Brain microvascular endothelial cell (primary cell): ENCODE measurements around the gene ASB6.

ENCODE experiments used
- DNase-seq: peaks from one replicate; pipeline ENCODE4 v3.0.0-alpha.2; 2020
- H3K27ac ChIP-seq: fragments of 250-450 bp; sonication (Bioruptor Pico); 2 replicates; pipeline ENCODE4 v1.5.1; 2020; ENCODE audit warnings: mild to moderate bottlenecking, moderate library complexity
- H3K27me3 ChIP-seq: fragments of 250-450 bp; sonication (Bioruptor Pico); replicated peaks from 2 replicates; pipeline ENCODE4 v1.5.1; 2020; ENCODE audit warnings: mild to moderate bottlenecking
- H3K36me3 ChIP-seq: fragments of 250-450 bp; sonication (Bioruptor Pico); replicated peaks from 2 replicates; pipeline ENCODE4 v1.5.1; 2020; ENCODE audit warnings: mild to moderate bottlenecking
- H3K4me3 ChIP-seq: 2 replicates; pipeline ENCODE4 v1.5.1; 2011; ENCODE audit warnings: low read depth, mild to moderate bottlenecking, control low read depth, low read length, moderate library complexity
- in situ Hi-C: cut with HindIII; loops from 2 replicates; pipeline ENCODE4 v1.10.0; 2017; ENCODE audit warnings: low sequenced_read_pairs, low pct_ligation_motif_present
- TF ChIP-seq, protein P1 (sequence below): IDR thresholded peaks from 2 replicates; pipeline ENCODE4 v1.5.1; 2011; ENCODE audit warnings: low read depth, mild to moderate bottlenecking, moderate library complexity, low read length, control low read depth, inconsistent platforms; ENCODE audit errors: missing control alignments

Gene ASB6

DNA sequence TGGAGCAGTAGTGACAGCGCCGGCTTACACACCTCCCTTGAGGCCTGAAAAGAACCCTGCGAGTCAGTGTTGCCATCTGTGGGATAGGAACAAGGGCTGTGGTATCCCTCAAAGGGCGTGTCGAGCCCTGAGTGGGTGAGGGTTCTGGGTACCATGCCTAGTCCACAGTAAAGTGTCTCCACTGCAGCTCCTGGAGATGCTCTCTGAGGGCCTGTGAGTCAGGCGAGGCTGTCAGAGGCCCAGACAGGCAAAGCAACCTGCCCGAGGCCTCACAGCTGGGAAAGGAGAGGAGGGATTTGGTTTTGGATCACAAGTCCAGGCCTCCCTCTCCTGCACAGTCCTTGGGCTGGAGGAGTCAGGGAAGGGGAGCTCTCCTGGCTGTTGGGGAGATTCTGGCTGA is 29.6 kb upstream of the ASB6 start:
- in situ Hi-C loops, result no loop called here
- H3K27ac ChIP-seq, result no peak overlapping the region

DNA sequence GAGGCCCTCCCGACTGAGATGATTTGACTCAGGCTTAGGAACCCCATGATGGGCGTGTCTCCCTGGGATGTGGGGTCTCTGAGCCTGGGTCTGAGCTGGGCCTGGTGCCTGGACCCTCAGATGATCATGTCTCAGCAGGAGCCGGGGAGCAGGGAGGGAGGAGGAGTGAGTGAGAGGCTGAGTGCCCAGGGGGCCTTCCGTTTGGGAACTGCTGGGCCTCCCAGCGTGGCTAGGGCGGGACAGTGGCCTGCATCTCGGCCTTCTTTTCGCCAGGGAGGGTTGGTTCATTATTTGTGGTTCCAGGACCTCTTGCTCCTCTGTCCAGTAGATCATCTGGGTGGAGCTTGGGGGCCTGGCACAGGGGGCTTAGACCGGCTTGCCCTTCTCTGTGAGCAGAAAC is 29.1 kb upstream of the ASB6 start:
- TF ChIP-seq, protein P1, sequence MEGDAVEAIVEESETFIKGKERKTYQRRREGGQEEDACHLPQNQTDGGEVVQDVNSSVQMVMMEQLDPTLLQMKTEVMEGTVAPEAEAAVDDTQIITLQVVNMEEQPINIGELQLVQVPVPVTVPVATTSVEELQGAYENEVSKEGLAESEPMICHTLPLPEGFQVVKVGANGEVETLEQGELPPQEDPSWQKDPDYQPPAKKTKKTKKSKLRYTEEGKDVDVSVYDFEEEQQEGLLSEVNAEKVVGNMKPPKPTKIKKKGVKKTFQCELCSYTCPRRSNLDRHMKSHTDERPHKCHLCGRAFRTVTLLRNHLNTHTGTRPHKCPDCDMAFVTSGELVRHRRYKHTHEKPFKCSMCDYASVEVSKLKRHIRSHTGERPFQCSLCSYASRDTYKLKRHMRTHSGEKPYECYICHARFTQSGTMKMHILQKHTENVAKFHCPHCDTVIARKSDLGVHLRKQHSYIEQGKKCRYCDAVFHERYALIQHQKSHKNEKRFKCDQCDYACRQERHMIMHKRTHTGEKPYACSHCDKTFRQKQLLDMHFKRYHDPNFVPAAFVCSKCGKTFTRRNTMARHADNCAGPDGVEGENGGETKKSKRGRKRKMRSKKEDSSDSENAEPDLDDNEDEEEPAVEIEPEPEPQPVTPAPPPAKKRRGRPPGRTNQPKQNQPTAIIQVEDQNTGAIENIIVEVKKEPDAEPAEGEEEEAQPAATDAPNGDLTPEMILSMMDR, result no peak
- DNase-seq, result no peak
- Histone ChIP-seq H3K27ac (no peak overlapping the region), H3K27me3 (peaks cover 11% of the 10 kb centered on the region), H3K4me3 (no peak overlapping the region), H3K36me3 (no peaks in the 10 kb centered on the region)
- in situ Hi-C loops, result no loop called here

More for the DNA sequence above, 29.6 kb upstream of the ASB6 start:
- TF ChIP-seq, protein P1, result no peak
- no peaks in the 10 kb centered on the region for H3K36me3 ChIP-seq
- H3K4me3 ChIP-seq, result no peak overlapping the region
- no peak for DNase-seq
- peaks cover 16% of the 10 kb centered on the region for H3K27me3 ChIP-seq

DNA sequence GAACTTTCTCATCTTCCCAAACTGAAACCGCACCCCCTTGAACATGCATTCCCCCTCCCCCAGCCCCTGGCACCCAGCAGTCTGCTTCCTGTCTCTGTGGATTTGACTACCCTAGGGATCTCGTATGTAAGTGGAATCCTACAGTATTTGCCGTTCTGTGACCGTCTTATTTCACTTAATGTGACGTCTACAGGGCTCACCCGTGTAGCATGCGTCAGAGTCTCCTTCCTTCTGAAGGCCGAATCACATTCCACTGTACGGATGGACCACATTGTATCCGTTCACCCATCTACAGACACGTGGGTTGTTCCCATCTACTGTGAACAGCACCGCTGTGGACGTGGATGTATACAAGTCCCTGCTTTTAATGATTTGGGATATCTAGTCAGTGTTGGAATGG is 28.0 kb upstream of the ASB6 start:
- no peaks in the 10 kb centered on the region for H3K36me3 ChIP-seq
- H3K27me3 ChIP-seq, result peaks cover 5% of the 10 kb centered on the region
- in situ Hi-C loops, result no loop called here
- no peak overlapping the region for H3K27ac ChIP-seq
- DNase-seq, result peak; percentile 8
- TF ChIP-seq, protein P1, result no peak
- no peak overlapping the region for H3K4me3 ChIP-seq

DNA sequence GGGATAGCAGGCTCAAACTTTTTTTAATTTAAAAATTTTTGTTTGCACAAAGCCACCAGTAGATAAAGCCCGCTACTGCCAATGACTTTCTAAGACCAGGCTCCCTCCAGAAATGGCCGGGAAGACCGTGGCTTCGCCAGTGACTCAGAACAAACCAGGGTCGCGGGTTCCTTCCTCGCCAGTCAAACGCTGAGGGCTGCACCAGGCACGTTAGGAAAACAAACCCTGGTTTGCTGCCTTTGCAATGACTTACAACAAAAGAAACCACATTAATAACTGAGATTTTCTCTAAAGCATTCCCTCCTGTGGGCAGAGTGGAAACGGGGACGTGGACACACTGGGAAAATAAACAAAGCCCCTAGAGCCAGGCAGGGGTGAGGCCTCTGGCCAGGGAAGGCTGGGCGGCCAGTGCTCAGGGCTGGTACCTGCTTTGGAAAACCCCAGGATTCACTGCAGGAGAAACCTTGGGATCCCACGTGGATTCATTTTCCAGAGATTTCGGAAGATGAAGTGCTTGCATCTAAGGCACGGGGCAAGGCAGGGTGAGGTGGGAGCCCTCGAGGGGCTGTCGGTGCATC is 27.3 kb upstream of the ASB6 start:
- TF ChIP-seq, protein P1, result no peak
- in situ Hi-C loops, result no loop called here
- Histone ChIP-seq H3K27ac (no peak overlapping the region), H3K36me3 (no peaks in the 10 kb centered on the region), H3K27me3 (peaks cover 4% of the 10 kb centered on the region), H3K4me3 (no peak overlapping the region)
- peak; percentile 69 for DNase-seq

DNA sequence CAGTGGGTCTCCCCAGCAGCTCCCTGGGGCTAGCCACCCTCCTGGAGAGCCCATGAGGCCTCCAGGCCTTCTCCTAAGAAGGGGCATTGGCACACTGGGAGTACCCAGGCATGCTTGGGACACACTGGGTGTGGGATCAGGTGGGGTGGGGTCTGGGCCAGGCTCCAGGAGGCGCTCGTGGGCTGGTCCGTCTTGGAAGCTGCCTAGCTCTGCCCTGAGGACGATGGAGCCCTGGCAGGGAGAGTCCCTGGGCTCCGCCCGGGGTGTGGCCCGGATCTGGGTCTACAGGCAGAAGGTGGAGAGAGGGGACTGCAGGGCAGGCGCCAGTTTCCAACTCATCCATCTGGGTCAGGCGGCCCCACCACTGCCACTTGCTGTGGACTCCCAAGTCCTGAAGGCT is 25.9 kb upstream of the ASB6 start:
- no peak for DNase-seq
- in situ Hi-C loops, result no loop called here
- peaks cover 4% of the 10 kb centered on the region for H3K27me3 ChIP-seq
- TF ChIP-seq, protein P1, result no peak
- H3K4me3 ChIP-seq, result no peak overlapping the region
- H3K36me3 ChIP-seq, result no peaks in the 10 kb centered on the region
- no peak overlapping the region for H3K27ac ChIP-seq

DNA sequence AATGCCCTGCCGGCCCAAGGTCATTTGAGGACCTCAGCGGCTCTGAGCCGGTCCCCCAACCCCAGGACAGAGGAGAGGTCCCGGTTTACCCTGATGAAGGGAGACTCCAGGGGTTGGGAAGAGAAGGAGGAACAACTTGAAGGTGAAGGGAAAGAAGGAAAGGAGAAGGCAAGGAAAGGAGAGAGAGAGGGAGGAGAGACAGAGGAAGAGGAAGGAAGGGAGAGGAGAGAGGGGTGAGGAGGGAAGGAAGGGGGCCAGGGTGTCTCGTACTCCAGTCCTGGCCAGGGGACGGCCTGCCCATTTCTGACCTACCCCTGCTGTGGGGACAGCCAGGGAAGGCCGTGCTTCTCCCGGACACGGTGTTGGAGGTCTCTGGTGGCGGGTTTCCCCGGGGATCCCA is 25.4 kb upstream of the ASB6 start:
- peaks cover 4% of the 10 kb centered on the region for H3K27me3 ChIP-seq
- TF ChIP-seq, protein P1, result no peak

More for the DNA sequence above, 25.4 kb upstream of the ASB6 start:
- H3K36me3 ChIP-seq, result no peaks in the 10 kb centered on the region
- in situ Hi-C loops, result no loop called here
- no peak for DNase-seq
- no peak overlapping the region for H3K27ac ChIP-seq
- H3K4me3 ChIP-seq, result no peak overlapping the region
